Measurements from ENCODE around the gene DAP3.
"Not testable (repeated sequence)": the region's sequence is repeated elsewhere in the genome, so short reads cannot be mapped to it uniquely, and the experiment has no call there.

DNA sequence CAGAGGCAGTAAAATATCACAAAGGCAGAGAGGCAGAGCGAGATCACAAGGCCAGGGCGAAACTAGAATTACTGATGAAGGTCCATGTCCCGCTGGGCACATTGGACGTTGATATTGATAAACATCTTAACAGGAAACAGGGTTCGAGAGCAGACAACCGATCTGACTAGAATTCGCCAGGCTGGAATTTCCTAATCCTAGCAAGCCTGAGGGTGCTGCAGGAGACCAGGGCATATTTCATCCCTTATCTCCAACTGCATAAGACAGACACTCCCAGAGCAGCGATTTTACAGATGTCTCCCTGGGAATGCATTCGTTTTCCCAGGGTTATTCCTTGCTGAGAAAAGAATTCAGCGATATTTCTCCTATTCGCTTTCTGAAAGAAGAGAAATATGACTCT, 8.7 kb downstream of the DAP3 start:
- TF ChIP-seq FOSL2 (IDR thresholded peaks at IDR 0.05); FOSL2 (CRISPR knock-in tag; IDR thresholded peaks at IDR 0.05); BHLHE40 (IDR thresholded peaks at IDR 0.05; ENCODE audit: low read depth, low read length); RFX5 (IDR thresholded peaks at IDR 0.05): not testable (repeated sequence)
- TF ChIP-seq, protein P1, sequence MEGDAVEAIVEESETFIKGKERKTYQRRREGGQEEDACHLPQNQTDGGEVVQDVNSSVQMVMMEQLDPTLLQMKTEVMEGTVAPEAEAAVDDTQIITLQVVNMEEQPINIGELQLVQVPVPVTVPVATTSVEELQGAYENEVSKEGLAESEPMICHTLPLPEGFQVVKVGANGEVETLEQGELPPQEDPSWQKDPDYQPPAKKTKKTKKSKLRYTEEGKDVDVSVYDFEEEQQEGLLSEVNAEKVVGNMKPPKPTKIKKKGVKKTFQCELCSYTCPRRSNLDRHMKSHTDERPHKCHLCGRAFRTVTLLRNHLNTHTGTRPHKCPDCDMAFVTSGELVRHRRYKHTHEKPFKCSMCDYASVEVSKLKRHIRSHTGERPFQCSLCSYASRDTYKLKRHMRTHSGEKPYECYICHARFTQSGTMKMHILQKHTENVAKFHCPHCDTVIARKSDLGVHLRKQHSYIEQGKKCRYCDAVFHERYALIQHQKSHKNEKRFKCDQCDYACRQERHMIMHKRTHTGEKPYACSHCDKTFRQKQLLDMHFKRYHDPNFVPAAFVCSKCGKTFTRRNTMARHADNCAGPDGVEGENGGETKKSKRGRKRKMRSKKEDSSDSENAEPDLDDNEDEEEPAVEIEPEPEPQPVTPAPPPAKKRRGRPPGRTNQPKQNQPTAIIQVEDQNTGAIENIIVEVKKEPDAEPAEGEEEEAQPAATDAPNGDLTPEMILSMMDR (IDR thresholded peaks at IDR 0.05): not testable (repeated sequence)
- TF ChIP-seq, protein P2, sequence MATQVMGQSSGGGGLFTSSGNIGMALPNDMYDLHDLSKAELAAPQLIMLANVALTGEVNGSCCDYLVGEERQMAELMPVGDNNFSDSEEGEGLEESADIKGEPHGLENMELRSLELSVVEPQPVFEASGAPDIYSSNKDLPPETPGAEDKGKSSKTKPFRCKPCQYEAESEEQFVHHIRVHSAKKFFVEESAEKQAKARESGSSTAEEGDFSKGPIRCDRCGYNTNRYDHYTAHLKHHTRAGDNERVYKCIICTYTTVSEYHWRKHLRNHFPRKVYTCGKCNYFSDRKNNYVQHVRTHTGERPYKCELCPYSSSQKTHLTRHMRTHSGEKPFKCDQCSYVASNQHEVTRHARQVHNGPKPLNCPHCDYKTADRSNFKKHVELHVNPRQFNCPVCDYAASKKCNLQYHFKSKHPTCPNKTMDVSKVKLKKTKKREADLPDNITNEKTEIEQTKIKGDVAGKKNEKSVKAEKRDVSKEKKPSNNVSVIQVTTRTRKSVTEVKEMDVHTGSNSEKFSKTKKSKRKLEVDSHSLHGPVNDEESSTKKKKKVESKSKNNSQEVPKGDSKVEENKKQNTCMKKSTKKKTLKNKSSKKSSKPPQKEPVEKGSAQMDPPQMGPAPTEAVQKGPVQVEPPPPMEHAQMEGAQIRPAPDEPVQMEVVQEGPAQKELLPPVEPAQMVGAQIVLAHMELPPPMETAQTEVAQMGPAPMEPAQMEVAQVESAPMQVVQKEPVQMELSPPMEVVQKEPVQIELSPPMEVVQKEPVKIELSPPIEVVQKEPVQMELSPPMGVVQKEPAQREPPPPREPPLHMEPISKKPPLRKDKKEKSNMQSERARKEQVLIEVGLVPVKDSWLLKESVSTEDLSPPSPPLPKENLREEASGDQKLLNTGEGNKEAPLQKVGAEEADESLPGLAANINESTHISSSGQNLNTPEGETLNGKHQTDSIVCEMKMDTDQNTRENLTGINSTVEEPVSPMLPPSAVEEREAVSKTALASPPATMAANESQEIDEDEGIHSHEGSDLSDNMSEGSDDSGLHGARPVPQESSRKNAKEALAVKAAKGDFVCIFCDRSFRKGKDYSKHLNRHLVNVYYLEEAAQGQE (IDR thresholded peaks at IDR 0.05): not testable (repeated sequence)
